ENCODE results near the gene SLC6A18.

GRCh38 chr5:1210832-1211251, 14.3 kb upstream of the SLC6A18 start:
- no peak for TF ChIP-seq CTCF (IDR thresholded peaks at IDR 0.05)
- no peak for TF ChIP-seq POLR2A (IDR thresholded peaks at IDR 0.05)
- no peak for TF ChIP-seq POLR2AphosphoS5 (IDR thresholded peaks at IDR 0.05; ENCODE audit: insufficient read depth in 1 of 2, low read depth in 1 of 2)

Data from vagina (tissue), 2 donors.